Pons (tissue), 1 donor: ENCODE measurements around the gene PLIN5.

ENCODE experiments used
- DNase-seq: peaks from one replicate; pipeline ENCODE4 v3.0.0-alpha.2; 2016; ENCODE audit warnings: low spot score

The PLIN5 gene

GRCh38 chr19:4568886-4569285 is 33.9 kb upstream of the PLIN5 start:
- DNase-seq, result peak; percentile 26

- DNase-seq, result no peak
These were observed 32.6 kb upstream of the PLIN5 start for GRCh38 chr19:4567584-4568071.

GRCh38 chr19:4566402-4567051 is 31.5 kb upstream of the PLIN5 start:
- DNase-seq, result no peak

- DNase-seq, result peak; percentile 9
These were observed 28.5 kb upstream of the PLIN5 start for GRCh38 chr19:4563562-4563961.

- DNase-seq, result peak; percentile 22
These were observed 27.1 kb upstream of the PLIN5 start for GRCh38 chr19:4562085-4562484.

GRCh38 chr19:4559569-4559968 is 24.5 kb upstream of the PLIN5 start, which contains the start of gene SEMA6B:
Gene SEMA6B, minus strand, starts transcription at chr19:4559684. Its CDS starts 1,227 bp downstream, at chr19:4558457.
- peak; percentile 55 for DNase-seq

GRCh38 chr19:4557971-4558941 is 23.2 kb upstream of the PLIN5 start:
- no peak for DNase-seq

GRCh38 chr19:4557144-4557970 is 22.3 kb upstream of the PLIN5 start:
- no peak for DNase-seq

GRCh38 chr19:4556597-4557127 is 21.6 kb upstream of the PLIN5 start:
- DNase-seq, result no peak

GRCh38 chr19:4555657-4556561 is 20.9 kb upstream of the PLIN5 start:
- no peak for DNase-seq

- no peak for DNase-seq
These were observed 19.7 kb upstream of the PLIN5 start for GRCh38 chr19:4554717-4555116.

- DNase-seq, result no peak
These were observed 18.8 kb upstream of the PLIN5 start for GRCh38 chr19:4553775-4554174.

- no peak for DNase-seq
These were observed 18.2 kb upstream of the PLIN5 start for GRCh38 chr19:4553092-4553695.

GRCh38 chr19:4552525-4552819 is 17.4 kb upstream of the PLIN5 start:
- DNase-seq, result no peak

- no peak for DNase-seq
These were observed 15.5 kb upstream of the PLIN5 start for GRCh38 chr19:4550479-4551050.

GRCh38 chr19:4550018-4550417 is 15.0 kb upstream of the PLIN5 start:
- DNase-seq, result no peak

- no peak for DNase-seq
These were observed 13.2 kb upstream of the PLIN5 start for GRCh38 chr19:4548238-4548584.

- no peak for DNase-seq
These were observed 12.5 kb upstream of the PLIN5 start for GRCh38 chr19:4547303-4548237.
